D341Med (cell line): ENCODE results near the gene CRB3.
"Not testable (repeated sequence)": the region's sequence is repeated elsewhere in the genome, so short reads cannot be mapped to it uniquely, and the experiment has no call there.

ENCODE experiments used
- DNase-seq: peaks from one replicate; pipeline ENCODE4 v3.0.0; 2012; ENCODE audit warnings: low spot score

The CRB3 gene

DNA sequence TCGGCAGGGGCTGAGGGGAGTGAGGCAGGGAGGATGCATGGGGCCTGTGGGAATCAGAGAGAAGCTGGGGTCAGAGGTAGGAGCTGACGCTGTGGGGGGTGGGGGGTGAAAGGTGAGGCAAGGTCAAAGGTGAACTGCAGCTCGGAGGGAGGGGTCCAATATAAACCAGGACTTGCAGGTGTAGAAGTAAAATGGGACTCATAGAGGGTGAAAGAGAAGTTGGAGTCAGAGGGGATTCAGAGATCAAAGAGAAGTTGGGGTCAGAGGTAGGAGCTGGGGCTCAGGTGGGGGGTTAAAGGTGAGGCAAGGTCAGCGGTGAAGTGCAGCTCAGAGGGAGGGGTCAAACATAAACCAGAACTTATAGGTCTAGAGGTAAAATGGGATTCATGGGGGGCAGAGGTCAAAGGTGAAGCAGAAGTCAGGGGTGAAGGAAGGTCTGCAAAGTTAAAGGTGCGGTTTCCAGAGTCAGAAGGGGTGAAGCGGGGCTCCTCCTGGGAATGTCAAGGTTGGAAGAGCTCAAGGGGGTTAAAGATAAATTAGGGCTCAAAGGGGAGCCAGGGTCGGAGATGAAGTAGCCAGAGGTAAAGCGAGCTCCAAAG, 30.5 kb downstream of the CRB3 start:
- no peak for DNase-seq

DNA sequence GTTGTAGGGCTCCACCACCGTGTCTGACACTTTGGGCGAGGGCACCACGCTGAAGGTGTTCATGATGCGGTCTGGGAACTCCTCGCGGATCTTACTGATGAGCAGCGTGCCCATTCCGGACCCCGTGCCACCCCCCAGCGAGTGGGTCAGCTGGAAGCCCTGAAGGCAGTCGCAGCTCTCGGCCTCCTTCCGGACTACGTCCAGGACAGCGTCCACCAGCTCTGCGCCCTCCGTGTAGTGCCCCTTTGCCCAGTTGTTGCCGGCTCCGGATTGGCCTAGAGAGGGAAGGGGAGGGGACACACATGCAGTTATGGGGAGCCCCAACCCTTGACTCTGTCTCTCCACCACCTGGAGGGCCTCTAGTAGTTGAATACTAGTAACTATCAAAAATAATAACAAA, 31.9 kb downstream of the CRB3 start:
- DNase-seq, result no peak

DNA sequence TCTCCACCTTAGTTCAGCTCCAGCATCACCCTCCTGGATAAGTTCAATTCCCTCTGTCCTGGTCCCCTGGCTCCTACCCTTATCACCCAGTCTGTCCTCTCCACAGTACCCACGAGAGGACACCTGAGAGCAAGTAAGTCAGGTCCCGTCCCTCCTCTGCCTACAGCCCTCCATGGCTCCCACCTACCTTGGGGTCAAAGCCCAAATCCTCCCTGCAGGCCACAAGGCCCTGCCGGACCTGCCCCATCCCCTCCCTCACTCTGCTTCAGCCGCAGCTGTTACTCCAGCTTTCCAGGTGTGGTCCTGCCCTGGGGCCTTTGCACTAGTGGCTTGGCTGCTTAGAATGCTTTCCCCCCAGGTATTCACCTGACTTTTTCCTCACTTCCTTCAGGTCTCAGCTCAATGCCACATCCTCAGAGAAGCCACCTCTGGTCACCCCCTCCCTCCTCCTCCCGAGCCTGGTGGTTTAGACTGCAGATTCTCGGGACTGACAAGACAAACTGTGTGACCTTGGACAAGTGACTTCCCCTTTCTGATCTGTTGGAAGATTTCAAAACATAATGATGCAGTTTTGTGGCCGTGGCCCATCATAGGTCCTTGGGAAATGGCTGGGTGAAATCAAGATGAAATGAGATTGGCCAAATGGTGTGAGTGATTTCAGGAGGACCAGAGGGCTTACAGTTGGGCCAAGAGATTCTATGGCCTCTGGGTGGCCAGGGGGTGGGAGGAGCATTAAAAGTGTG, 34.4 kb downstream of the CRB3 start:
- no peak for DNase-seq

DNA sequence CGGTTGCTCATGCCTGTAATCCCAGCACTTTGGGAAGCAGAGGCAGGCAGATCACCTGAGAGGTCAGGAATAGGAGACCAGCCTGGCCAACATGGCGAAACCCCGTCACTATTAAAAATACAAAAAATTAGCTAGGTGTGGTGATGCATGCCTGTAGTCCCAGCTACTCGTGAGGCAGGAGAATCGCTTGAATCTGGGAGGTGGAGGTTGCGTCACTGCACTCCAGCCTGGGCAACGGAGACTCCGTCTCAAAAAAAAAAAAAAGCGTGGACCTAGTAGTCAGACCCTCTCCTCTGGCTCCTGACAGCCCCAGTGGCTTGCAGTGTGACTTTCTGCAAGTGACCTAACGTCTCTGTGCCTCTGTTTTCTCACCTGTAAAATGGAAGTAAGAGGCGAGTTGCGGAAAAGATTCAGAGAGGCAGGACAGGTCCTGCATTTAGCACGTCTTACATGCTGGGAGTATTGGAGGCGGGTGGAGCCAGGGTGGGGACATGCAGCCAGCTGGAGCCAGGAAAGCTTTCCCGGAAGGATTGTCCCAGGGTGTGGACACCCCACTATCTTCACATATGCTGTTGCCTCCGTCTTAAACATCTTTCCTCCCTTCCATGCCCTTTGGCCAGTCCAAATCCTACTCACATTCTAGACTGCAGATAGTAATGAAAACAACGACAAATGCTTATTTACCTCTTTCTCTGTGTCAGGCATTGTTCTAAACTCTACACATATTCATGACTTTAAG, 35.1 kb downstream of the CRB3 start:
- no peak for DNase-seq

DNA sequence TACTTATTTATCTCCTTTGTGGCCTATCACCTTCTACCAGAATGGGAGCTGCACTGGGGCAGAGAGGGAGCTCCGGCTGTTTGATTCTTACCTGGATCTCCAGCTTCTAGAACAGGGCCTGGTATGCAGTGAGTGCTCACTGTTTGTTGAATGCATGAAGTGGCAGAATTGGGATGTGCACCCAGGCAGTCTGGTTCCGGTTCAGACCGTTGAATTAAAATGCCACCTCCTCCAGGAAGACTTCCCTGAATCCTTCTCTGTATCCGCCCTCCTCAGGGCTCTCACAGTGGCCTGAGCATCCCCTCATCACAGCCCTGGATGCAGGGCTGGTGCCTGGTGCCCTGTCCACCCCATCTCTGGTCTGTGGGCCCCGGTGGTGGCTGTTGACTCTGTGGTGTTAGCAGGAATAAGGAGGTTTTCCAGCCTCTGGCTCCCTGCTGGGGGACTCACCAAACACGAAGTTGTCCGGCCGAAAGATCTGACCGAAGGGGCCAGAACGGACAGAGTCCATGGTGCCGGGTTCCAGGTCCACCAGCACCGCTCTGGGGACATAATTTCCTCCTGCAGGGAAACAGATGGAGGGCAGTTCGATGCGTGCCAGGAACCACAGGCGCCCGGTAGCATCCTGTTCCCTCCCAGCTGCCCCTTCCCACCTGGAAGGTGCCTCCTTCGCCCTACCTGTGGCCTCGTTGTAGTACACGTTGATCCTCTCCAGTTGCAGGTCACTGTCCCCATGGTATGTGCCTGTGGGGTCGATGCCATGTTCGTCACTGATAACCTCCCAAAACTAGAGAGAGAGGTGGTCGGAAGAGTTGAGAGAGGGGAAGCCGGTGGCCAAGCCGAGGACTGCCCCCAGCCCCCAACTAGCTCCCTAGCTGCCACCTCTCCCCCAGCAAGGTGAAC, 37.0 kb downstream of the CRB3 start:
- no peak for DNase-seq

DNA sequence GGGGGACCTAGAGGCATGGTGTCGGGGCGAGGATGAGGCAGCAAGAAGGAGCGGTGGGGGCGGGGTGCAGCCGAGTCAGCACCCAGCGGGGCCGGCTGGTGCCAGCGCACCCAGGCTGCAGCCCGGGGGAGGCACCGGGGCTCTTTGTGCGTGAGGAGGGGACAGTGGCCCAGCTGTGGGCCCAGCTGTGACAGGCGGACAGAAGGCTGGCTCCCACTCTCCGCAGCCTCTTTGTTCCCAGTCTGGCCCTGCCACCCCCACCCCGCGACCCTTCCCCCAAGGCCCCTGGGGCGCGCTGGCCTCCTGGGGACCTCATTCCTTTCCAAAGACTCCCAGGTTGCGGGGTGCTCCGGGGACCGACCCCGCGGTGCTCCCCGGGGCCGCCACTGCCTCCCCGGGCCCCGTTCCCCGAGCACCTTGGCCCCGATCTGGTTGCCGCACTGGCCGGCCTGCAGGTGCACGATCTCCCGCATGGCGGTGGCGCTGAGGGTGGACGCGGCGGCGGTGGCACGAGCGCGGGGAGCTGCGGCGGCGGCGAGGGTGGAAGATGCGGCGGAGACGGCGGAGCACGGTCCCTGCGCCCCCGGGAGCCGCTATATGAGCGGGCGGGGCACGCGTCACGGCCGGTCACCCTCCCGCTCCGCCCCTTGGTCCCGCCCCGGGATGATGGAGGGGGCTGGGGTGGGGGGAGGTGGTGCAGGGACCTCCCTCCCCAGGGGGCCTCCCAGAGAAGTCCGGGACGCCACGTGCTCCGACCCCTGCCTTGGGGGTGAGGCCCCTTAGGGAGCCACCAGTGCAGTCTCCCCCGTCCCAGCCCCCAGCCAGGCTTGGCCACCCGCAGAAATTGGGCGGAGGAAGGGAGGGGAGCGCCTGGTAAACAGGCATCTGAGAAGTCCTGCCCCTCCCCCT, 37.9 kb downstream of the CRB3 start, which contains the start of gene TUBB4A:
TUBB4A (minus strand) TSS at position 570 of the 909 bp plus-strand sequence; CDS start at position 473, 97 bp downstream.
- DNase-seq, result peak; percentile 92

DNA sequence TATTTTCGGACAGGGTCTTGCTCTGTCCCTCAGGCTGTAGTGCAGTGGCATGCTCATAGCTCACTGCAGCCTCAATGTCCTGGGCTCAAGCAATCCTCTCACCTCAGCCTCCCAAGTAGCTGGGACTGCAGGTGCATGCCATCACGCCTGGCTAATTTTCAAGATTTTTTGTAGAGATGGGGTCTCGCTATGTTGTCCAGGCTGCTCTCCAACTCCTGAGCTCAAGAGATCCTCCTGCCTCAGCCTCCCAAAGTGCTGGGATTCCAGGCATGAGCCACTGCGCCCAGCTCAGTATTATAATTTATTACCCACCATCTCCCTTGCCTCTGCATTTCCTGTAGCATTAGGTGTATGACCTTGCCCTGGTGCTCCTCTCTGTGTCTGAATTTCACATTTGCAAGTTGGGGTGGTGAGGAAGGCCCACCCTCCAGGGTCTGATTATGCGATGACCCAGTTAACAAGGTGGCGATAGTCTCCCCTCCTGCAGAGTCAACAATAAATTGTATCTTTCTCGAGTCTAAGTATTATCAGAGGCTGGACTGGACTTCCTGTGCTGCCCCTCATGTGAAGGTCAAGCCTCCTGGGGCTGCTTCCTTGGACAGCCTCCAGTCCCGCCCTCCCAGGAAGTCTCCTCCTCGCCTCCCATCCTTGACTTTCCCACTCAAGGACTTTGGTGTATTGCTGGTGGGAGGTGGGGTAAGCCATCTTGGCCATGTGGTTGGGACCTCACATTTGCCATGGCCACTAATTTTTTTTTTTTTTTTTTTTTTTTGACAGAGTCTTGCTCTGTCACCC, 39.5 kb downstream of the CRB3 start:
- DNase-seq, result no peak

DNA sequence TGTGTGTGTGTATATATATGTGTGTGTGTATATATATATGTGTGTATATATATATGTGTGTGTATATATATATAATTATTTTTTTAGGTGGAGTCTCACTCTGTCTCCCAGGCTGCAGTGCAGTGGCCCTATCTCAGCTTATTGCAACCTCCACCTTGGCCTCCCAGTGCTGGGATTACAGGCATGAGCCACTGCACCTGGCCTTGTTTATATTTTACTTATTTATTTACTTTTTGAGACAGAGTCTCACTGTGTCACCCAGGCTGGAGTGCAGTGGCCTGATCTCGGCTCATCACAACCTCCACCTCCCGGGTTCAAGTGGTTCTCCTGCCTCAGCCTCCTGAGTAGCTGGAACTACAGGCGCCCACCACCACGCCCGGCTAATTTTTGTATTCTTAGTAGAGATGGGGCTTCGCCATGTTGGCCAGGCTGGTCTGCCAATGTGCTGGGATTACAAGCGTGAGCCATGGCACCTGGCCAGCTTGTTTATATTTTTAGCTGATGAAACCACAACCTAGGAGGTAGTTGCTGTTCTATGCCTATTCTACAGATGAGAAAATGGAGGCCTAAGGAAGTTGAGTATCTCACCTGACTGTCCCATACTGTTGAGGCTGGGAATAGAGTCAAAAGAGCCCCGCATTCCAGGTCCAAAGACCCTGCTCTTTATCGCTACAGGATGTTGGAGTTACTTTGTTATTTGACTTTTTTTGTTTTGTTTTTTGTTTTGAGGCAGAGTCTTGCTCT, 44.1 kb downstream of the CRB3 start:
- not testable (repeated sequence) for DNase-seq

DNA sequence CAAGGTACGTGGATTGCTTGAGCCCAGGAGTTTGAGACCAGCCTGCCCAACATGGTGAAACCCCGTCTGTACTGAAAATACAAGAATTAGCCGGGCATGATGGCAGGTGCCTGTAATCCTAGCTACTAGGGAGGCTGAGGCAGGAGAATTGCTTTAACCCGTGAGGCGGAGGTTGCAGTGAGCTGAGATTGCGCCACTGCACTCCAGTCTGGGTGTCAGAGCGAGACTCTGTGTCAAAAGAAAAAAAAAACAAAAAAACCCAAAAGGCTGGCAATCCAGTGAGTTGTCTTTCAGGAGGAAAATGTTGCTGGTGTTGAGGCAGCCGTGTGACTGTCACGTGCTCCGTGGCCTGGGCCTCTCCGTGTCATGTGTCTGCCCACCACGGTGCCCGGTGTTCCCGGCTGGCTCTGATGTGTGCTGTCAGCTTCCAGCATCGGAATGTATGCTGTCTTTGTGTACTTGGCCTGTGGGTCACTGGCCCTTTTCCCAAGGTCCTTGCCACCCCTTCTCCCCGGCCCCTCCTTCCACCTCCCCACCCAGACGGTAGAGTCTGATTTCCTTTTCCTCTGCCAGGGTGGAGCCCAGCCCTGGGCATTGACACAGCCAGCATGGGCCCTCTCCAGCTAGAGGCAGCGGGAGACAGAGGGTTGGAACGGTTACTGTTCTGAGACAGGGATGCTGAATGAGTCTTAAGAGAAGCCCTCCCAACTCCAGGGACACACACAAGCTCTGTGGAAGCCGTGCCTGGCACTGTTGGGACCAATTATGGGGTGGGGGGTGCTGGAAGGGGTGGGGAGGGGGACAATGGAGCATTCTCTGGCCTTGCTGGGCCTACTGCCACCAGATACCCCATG, 45.3 kb downstream of the CRB3 start:
- no peak for DNase-seq

DNA sequence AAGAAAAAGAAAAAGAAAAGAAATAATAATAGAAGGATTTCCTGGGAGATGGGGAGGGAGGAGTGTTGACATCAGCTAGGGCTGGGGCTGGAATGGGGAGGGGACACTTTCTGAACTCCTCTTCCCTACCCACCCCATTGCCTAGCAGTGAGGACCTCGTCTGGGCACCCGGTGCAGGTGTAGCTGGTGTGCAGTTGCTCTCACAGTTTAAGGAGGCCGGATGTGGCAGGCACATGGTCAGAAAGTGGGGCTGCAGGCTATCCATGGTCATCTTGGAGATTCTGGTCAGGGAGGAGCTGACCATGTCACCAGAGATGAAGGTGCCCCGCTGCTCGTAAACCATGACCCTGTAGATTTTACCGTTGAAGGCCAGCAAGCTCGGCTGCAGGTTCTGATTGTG, 46.5 kb downstream of the CRB3 start:
- no peak for DNase-seq

DNA sequence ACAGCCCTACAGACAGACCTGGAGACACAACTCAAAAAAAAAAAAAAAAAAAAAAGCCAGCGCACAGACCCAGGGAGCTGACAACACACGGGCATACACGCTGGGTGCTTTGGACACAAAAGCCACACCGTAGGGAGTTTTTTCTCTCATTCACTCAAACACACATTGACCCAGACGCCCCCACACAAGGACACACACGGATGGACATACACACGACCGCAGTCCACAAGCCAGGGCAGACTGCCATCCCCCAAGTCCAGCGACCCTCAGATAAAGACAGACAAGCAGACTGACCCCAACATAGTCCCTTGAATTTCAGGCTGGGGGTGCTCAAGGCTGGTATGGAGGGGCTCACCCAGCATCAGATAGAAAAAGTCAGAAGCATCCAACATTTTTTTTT, 50.0 kb downstream of the CRB3 start:
- no peak for DNase-seq

DNA sequence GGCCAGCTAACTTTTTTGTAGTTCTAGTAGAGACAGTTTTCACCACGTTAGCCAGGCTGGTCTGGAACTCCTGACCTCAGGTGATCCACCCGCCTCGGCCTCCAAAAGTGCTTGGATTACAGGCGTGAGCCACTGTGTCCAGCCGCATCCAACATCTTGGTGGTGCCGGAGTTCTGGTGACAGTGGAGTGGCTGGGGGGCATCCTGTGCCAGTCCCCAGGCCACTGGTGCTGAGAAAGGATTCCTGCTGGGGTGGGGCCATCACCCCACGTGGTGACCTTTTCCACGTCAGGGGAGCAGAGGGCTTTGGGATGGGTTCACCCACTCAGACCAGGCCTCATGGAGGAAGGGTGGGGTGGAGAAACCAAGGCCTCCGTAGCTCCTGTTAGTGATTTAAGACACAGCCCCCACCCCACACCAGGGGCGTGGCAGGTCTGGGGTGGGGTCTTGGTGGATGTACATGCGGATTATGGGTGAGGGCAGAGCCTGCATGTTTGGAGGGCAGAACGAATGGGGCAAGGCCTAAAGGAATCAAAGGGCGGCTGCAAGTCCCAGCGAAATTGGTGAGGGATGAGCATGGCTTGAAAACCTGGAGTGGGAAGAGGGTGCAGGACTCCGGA, 51.0 kb downstream of the CRB3 start:
- no peak for DNase-seq

DNA sequence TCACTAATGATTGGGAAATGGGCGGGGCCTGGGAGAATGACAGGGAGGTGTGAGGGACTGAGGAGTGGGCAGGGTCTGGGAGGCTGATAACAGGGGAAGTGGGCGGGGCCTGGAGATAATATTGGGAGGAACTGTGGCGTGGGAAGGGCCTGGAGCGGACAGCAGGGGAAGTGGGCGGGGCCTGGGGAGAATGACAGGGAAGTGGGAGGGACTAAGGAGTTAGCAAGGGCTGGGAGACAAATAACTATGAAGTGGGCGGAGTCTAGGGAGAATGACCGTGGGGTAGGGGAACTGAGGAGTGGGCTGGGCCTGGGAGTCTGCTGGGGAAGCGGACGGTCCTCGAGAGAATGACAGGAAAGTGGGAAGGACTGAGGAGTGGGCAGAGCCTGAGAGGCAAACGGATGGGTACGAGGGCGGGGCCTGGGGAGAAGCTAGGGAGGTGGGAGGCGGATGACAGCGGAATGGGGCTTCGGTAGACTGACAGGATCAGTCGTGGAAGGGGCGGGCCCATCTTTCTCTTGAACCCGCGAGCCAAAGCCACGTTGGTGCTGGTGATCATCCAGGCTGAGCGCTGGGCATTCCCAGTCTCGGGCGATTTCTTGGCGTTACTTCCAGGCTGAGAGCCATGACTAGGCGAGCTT, 52.1 kb downstream of the CRB3 start:
- peak; percentile 94 for DNase-seq
